K562 (cell line): ENCODE measurements around the gene SOAT2. TPM values are rescaled to one million over a fixed set of nuclear protein-coding genes. Genes with fewer than 3 reads are reported as not detected.

Experiments
- ATAC-seq: fragments of 200-7000 bp; cut with Tn5 transposase; 3 replicates; pipeline ENCODE4 v1.9.1; 2020; ENCODE audit warnings: moderate library complexity
- BruUV-seq: library from RNA; stranded (reverse); fragments of 400-500 nt; replicated peaks from 2 replicates; lab custom pipeline; 2021; lab: Mats Ljungman, UMichigan
- CTCF ChIA-PET: fragments of 300-600 bp; formaldehyde crosslinking; extraction: SDS; loops from one replicate; lab custom pipeline; 2021; ENCODE audit warnings: low intra/inter-chr PET ratio; lab: Yijun Ruan, JAX
- POLR2A ChIA-PET: fragments of 300-600, 350-650 bp; sonication (Branson Sonifier 250); formaldehyde crosslinking; extraction: SDS; loops from one replicate; lab custom pipeline; 2021; ENCODE audit warnings: antibody characterized with exemption, inconsistent platforms; lab: Yijun Ruan, JAX
- DNase-seq, 4 experiments: peaks; one replicate each; pipeline versions ENCODE4 v3.0.0 to v3.0.0-alpha.2; 2011 to 2018; ENCODE audit warnings: low spot score in 3 of 4, mixed read lengths in 3 of 4; ENCODE audit errors: extremely low read depth in 1 of 4
- FAIRE-seq: peaks from 2 replicates; lab custom pipeline; 2011; peaks lifted over from hg19 to GRCh38; lab: Jason Lieb, UNC
- H2AFZ ChIP-seq: 2 replicates; pipeline ENCODE4 v1.6.0; 2011; ENCODE audit warnings: low read depth, low read length, control low read depth, inconsistent platforms
- H3K27ac ChIP-seq: fragments of 200-600 bp; 3 replicates; pipeline ENCODE4 v1.8.0; 2011; ENCODE audit warnings: low read depth, mild to moderate bottlenecking, control low read depth, inconsistent platforms, low read length, moderate library complexity, mixed read lengths; ENCODE audit errors: extremely low read depth
- H3K27me3 ChIP-seq, 2 experiments: fragments of 300-600 bp in 1 of 2; 2 replicates in 1 of 2; 3 replicates in 1 of 2; pipeline versions ENCODE4 v1.6.0 to v1.8.0; 2011; ENCODE audit warnings: inconsistent platforms in 2 of 2, low read length in 2 of 2, mild to moderate bottlenecking in 1 of 2, mixed read lengths in 1 of 2, moderate library complexity in 1 of 2; ENCODE audit not compliant: control insufficient read depth in 2 of 2, insufficient read depth in 2 of 2
- H3K36me3 ChIP-seq: fragments of 300-600 bp; 3 replicates; pipeline ENCODE4 v1.8.0; 2011; ENCODE audit warnings: mild to moderate bottlenecking, low read length, inconsistent platforms; ENCODE audit not compliant: control insufficient read depth, insufficient read depth
- H3K4me1 ChIP-seq, 2 experiments: fragments of 200-600 bp in 1 of 2; replicated peaks in 1 of 2; 2 replicates in 1 of 2; 3 replicates in 1 of 2; pipeline versions ENCODE4 v1.5.1 to v1.8.0; 2011; ENCODE audit warnings: inconsistent platforms in 2 of 2, low read length in 2 of 2, mild to moderate bottlenecking in 1 of 2, mixed read lengths in 1 of 2, moderate library complexity in 1 of 2; ENCODE audit not compliant: control insufficient read depth in 2 of 2, insufficient read depth in 2 of 2
- H3K4me2 ChIP-seq: 2 replicates; pipeline ENCODE4 v1.6.1; 2011; ENCODE audit warnings: low read length, control low read depth, inconsistent platforms, mixed read lengths; ENCODE audit not compliant: insufficient read depth
- H3K4me3 ChIP-seq: fragments of 200-600 bp; sonication (generic), shearing (Covaris generic); 2 replicates; pipeline ENCODE4 v1.5.1; 2016; ENCODE audit warnings: control low read depth, inconsistent platforms
- H3K79me2 ChIP-seq: fragments of 200-600 bp; 3 replicates; pipeline ENCODE4 v1.8.0; 2011; ENCODE audit warnings: low read length, inconsistent platforms; ENCODE audit not compliant: control insufficient read depth, insufficient read depth
- H3K9ac ChIP-seq, 2 experiments: 2 replicates each; pipeline versions ENCODE4 v1.6.0 to v1.6.1; 2011; ENCODE audit warnings: low read depth in 2 of 2, low read length in 2 of 2, control low read depth in 1 of 2, inconsistent platforms in 1 of 2, mild to moderate bottlenecking in 1 of 2, mixed read lengths in 1 of 2; ENCODE audit not compliant: insufficient read depth in 1 of 2
- H3K9me1 ChIP-seq: one replicate; pipeline ENCODE4 v1.6.0; 2011; ENCODE audit warnings: inconsistent platforms, mild to moderate bottlenecking, low read length, moderate library complexity; ENCODE audit not compliant: control insufficient read depth, insufficient read depth
- H3K9me3 ChIP-seq: replicated peaks from 2 replicates; pipeline ENCODE4 v1.5.1; 2011; ENCODE audit warnings: low read depth, low read length, inconsistent platforms; ENCODE audit not compliant: control insufficient read depth, insufficient read depth
- H4K20me1 ChIP-seq: replicated peaks from 2 replicates; pipeline ENCODE4 v1.6.1; 2011; ENCODE audit warnings: low read length, inconsistent platforms, mixed read lengths; ENCODE audit not compliant: control insufficient read depth, insufficient read depth
- BRD9 ChIP-seq: fragments of 450-650 bp; IDR thresholded peaks from 2 replicates; pipeline ENCODE4 v1.6.1; 2018; ENCODE audit warnings: low read depth; ENCODE audit not compliant: partially characterized antibody
- CBFA2T3 ChIP-seq: fragments of 450-650 bp; IDR thresholded peaks from 2 replicates; pipeline ENCODE4 v1.6.1; 2017
- CTBP1 ChIP-seq: fragments of 450-650 bp; IDR thresholded peaks from 2 replicates; pipeline ENCODE4 v1.6.1; 2016; ENCODE audit warnings: borderline replicate concordance
- FOXA3 ChIP-seq, 2 experiments: fragments of 450-650 bp in 1 of 2; sonication (generic) in 1 of 2; formaldehyde crosslinking; IDR thresholded peaks in 1 of 2; conservative IDR thresholded peaks in 1 of 2; 2 replicates each; pipeline versions ENCODE4 v1.4.0 to v1.8.0; 2020 to 2022; ENCODE audit warnings: mild to moderate bottlenecking in 2 of 2, missing genetic modification reagents in 1 of 2
- GABPA ChIP-seq: fragments of 200-800 bp; sonication (Bioruptor generic); conservative IDR thresholded peaks from 2 replicates; pipeline ENCODE4 v1.6.1; 2016; ENCODE audit warnings: low read depth, missing genetic modification characterization, missing compliant biosample characterization
- NCOA2 ChIP-seq, 2 experiments: fragments of 450-650 bp; IDR thresholded peaks; 2 replicates each; pipeline ENCODE4 v1.6.1; 2018; ENCODE audit warnings: mild to moderate bottlenecking in 2 of 2, moderate library complexity in 1 of 2; ENCODE audit not compliant: partially characterized antibody in 2 of 2
- NR2F6 ChIP-seq: fragments of 450-650 bp; formaldehyde crosslinking; IDR thresholded peaks from 2 replicates; pipeline ENCODE4 v1.4.0; 2020; ENCODE audit warnings: mild to moderate bottlenecking
- NR3C1 ChIP-seq: sonication (generic); formaldehyde crosslinking; IDR thresholded peaks from 2 replicates; pipeline ENCODE4 v1.8.1; 2022; ENCODE audit warnings: missing genetic modification reagents
- NRF1 ChIP-seq, 2 experiments: fragments of 450-650 bp; IDR thresholded peaks in 1 of 2; conservative IDR thresholded peaks in 1 of 2; 2 replicates each; pipeline ENCODE4 v1.6.1; 2014; ENCODE audit warnings: mild to moderate bottlenecking in 2 of 2
- POLR2H ChIP-seq: IDR thresholded peaks from 2 replicates; pipeline ENCODE4 v1.6.1; 2016; ENCODE audit warnings: missing genetic modification characterization, low read depth, mild to moderate bottlenecking, control low read depth, missing compliant biosample characterization, moderate library complexity
- TSC22D4 ChIP-seq: fragments of 450-650 bp; IDR thresholded peaks from 2 replicates; pipeline ENCODE4 v1.6.1; 2016; ENCODE audit warnings: missing genetic modification characterization, missing biosample characterization, control low read depth
- ZNF134 ChIP-seq: fragments of 250-450 bp; sonication (Bioruptor Pico); conservative IDR thresholded peaks from 2 replicates; pipeline ENCODE4 v1.4.0; 2020
- ZNF197 ChIP-seq: fragments of 200-800 bp; sonication (Bioruptor generic); IDR thresholded peaks from 2 replicates; pipeline ENCODE4 v1.6.1; 2016; ENCODE audit warnings: low read depth, missing genetic modification characterization, missing compliant biosample characterization
- WGBS: fragments of 100-300 bp; shearing (Covaris generic); methylation state at CpG from one replicate; pipeline ENCODE4 v1.1.6; 2016; ENCODE audit warnings: low coverage, mixed read lengths; ENCODE audit not compliant: insufficient coverage; ENCODE audit errors: missing lambda C conversion rate; 5-methylcytosine and 5-hydroxymethylcytosine counted together
- in situ Hi-C: fragments of 300-500 bp; cut with MboI; formaldehyde crosslinking; loops from 4 replicates; pipeline ENCODE4 v1.15.0; 2018; ENCODE audit warnings: inconsistent platforms, mixed read lengths
- intact Hi-C: fragments of 100-400 bp; cut with micrococcal nuclease; formaldehyde crosslinking; loops from 2 replicates; pipeline ENCODE4 v1.14.2; 2022
- polyA plus RNA-seq, 8 experiments: library from polyadenylated mRNA; depleted of rRNA in 4 of 8; stranded (reverse) in 5 of 8; unstranded in 3 of 8; fragments of >200 nt; fragmentation: Nextera tagmentation in 2 of 8; fragmentation: Illumina TruSeq in 1 of 8; extraction: Ambion mirVana in 2 of 8; extraction: Trizol in 1 of 8; gene quantifications; 2 replicates each; pipeline versions ENCODE4 v1.2.1 to v1.2.3, GENCODE V29; 2011 to 2014; ENCODE audit warnings: inconsistent platforms in 1 of 8, missing spikeins in 1 of 8
- total RNA-seq, 7 experiments: library from RNA; depleted of rRNA in 6 of 7; stranded (reverse); fragments of >200 nt in 6 of 7; fragmentation: Illumina TruSeq in 2 of 7; extraction: Trizol in 2 of 7; gene quantifications; 2 replicates each; pipeline versions ENCODE4 v1.2.1 to v1.2.3, GENCODE V29; 2011 to 2021; ENCODE audit warnings: low replicate concordance in 1 of 7
- TF ChIP-seq, protein P1 (sequence below): sonication (generic); formaldehyde crosslinking; IDR thresholded peaks from 2 replicates; pipeline ENCODE4 v1.8.0; 2023; ENCODE audit warnings: mild to moderate bottlenecking, missing genetic modification reagents
- TF ChIP-seq, protein P2 (sequence below): fragments of 250-450 bp; sonication (Bioruptor Pico); IDR thresholded peaks from 2 replicates; pipeline ENCODE4 v1.5.0; 2021; ENCODE audit warnings: mild to moderate bottlenecking, borderline replicate concordance

The SOAT2 gene
- total and polyA plus RNA-seq, 9 of the 15 experiments (the other 6 are each of a cell fraction or from before 2014, with no cell fraction given) = 0.04 TPM; not detected in 8

DNA sequence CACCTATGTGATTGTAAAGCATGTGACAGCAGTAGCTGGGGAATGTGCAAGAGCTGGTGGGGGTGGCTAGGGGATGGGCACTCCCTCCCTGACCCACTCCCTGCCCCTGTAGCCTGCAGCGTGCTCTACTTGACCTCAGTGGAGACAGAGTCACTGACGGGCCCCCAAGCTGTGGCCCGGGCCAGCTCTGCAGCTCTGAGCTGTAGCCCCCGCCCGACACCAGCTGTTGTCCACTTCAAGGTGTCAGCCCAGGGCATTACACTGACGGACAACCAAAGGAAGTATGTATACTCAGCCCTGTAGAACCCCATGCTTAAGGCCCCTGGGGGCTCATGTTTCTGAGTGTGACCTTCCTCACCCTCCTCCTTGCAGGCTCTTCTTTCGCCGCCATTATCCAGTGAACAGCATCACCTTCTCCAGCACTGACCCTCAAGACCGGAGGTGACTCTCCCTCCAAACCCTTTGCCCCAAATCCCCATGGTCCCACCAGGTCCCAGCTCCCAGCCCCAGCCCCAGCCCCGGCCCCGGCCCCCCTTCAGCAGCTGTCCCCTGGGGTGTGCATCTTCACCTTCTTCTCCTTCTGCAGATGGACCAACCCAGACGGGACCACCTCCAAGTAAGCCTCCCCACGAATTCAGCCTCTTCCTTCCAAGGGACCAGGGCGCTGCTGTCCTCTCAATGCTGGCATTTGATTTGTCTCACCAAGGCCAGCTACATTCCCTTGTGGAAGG is 40.1 kb upstream of the SOAT2 start:
- CTCF ChIA-PET = interaction anchor here (0.6 kb wide), 1 partner anchor 261 kb away, joined by 3 read pairs; no protein-coding TSS in a partner anchor
- Histone ChIP-seq H3K4me1 (peaks cover 8 to 42% of the 10 kb centered on the region in 2 experiments; a peak in 4 of 5 replicates), H2AFZ (no peak overlapping the region), H3K36me3 (peaks cover 8% of the 10 kb centered on the region; the same call in 2 of the 3 replicates), H3K9me3 (no peaks in the 10 kb centered on the region), H4K20me1 (no peaks in the 10 kb centered on the region), H3K9ac (peak overlapping the region in 1 of 2 experiments; percentile 2; a peak in 1 of 4 replicates), H3K79me2 (no peaks in the 10 kb centered on the region), H3K4me2 (no peak overlapping the region), H3K9me1 (no peaks in the 10 kb centered on the region), H3K27me3 (no peaks in the 10 kb centered on the region; a peak in 1 of 5 replicates), H3K4me3 (no peak overlapping the region), H3K27ac (no peak overlapping the region)
- POLR2A ChIA-PET = interaction anchor here (0.6 to 1.4 kb wide), 5 partner anchors 8 to 18 kb away, joined by 3 to 6 read pairs (median 3); partner anchors contain the start of gene SPRYD3
- in situ Hi-C loops (loop anchor here (10.0 kb wide), 1 partner anchor 142 kb away; the partner anchor contains the start of gene ITGB7), intact Hi-C loops (loop anchor here (10.0 kb wide), 1 partner anchor 442 kb away; the partner anchor contains the start of genes NPFF and TARBP2)
- FAIRE-seq = no peak
- DNase-seq = no peak
- ATAC-seq = no peak
- TF ChIP-seq GABPA (tag) (no peak), ZNF197 (CRISPR knock-in tag) (no peak), FOXA3 (CRISPR knock-in tag; conservative IDR thresholded peaks at IDR 0.05 in 1 of 2, IDR thresholded peaks at IDR 0.05 in 1 of 2) (no peak), TSC22D4 (tag) (no peak), NR3C1 (CRISPR knock-in tag) (no peak), BRD9 (no peak), POLR2H (no peak), NCOA2 (IDR thresholded peaks at IDR 0.05; ENCODE audit: partially characterized antibody in 2 of 2) (no peak), NRF1 (conservative IDR thresholded peaks at IDR 0.05 in 1 of 2, IDR thresholded peaks at IDR 0.05 in 1 of 2) (no peak), CBFA2T3 (no peak), ZNF134 (CRISPR knock-in tag) (no peak), CTBP1 (no peak), NR2F6 (CRISPR knock-in tag) (no peak)
- TF ChIP-seq, protein P1, sequence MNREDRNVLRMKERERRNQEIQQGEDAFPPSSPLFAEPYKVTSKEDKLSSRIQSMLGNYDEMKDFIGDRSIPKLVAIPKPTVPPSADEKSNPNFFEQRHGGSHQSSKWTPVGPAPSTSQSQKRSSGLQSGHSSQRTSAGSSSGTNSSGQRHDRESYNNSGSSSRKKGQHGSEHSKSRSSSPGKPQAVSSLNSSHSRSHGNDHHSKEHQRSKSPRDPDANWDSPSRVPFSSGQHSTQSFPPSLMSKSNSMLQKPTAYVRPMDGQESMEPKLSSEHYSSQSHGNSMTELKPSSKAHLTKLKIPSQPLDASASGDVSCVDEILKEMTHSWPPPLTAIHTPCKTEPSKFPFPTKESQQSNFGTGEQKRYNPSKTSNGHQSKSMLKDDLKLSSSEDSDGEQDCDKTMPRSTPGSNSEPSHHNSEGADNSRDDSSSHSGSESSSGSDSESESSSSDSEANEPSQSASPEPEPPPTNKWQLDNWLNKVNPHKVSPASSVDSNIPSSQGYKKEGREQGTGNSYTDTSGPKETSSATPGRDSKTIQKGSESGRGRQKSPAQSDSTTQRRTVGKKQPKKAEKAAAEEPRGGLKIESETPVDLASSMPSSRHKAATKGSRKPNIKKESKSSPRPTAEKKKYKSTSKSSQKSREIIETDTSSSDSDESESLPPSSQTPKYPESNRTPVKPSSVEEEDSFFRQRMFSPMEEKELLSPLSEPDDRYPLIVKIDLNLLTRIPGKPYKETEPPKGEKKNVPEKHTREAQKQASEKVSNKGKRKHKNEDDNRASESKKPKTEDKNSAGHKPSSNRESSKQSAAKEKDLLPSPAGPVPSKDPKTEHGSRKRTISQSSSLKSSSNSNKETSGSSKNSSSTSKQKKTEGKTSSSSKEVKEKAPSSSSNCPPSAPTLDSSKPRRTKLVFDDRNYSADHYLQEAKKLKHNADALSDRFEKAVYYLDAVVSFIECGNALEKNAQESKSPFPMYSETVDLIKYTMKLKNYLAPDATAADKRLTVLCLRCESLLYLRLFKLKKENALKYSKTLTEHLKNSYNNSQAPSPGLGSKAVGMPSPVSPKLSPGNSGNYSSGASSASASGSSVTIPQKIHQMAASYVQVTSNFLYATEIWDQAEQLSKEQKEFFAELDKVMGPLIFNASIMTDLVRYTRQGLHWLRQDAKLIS = no peak
- TF ChIP-seq, protein P2, sequence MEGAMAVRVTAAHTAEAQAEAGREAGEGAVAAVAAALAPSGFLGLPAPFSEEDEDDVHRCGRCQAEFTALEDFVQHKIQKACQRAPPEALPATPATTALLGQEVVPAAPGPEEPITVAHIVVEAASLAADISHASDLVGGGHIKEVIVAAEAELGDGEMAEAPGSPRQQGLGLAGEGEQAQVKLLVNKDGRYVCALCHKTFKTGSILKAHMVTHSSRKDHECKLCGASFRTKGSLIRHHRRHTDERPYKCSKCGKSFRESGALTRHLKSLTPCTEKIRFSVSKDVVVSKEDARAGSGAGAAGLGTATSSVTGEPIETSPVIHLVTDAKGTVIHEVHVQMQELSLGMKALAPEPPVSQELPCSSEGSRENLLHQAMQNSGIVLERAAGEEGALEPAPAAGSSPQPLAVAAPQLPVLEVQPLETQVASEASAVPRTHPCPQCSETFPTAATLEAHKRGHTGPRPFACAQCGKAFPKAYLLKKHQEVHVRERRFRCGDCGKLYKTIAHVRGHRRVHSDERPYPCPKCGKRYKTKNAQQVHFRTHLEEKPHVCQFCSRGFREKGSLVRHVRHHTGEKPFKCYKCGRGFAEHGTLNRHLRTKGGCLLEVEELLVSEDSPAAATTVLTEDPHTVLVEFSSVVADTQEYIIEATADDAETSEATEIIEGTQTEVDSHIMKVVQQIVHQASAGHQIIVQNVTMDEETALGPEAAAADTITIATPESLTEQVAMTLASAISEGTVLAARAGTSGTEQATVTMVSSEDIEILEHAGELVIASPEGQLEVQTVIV = no peak
- no TSS peak for BruUV-seq
- 48% methylated on average over 11 of the region's 14 CpGs for WGBS
